ENCODE results near the gene CENPX.

The CENPX gene

DNA sequence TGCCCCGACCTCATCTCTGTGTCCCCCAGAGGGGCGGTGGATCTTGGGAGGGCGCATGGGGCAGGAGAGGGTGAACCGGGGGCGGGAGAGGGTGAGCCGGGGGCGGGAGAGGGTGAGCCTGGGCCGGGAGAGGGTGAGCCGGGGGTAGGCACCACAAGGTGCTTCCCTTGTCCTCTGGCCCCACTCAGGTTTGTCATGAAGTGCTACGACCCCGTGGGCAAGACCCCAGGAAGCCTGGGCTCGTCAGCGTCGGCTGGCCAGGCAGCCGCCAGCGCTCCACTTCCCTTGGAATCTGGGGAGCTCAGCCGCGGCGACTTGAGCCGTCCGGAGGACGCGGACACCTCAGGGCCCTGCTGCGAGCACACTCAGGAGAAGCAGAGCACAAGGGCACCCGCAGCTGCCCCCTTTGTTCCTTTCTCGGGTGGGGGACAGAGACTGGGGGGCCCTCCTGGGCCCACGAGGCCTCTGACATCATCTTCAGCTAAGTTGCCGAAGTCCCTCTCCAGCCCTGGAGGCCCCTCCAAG lies 26.4 kb downstream of the CENPX start:
- no peak for DNase-seq (ENCODE audit: extremely low spot score)

DNA sequence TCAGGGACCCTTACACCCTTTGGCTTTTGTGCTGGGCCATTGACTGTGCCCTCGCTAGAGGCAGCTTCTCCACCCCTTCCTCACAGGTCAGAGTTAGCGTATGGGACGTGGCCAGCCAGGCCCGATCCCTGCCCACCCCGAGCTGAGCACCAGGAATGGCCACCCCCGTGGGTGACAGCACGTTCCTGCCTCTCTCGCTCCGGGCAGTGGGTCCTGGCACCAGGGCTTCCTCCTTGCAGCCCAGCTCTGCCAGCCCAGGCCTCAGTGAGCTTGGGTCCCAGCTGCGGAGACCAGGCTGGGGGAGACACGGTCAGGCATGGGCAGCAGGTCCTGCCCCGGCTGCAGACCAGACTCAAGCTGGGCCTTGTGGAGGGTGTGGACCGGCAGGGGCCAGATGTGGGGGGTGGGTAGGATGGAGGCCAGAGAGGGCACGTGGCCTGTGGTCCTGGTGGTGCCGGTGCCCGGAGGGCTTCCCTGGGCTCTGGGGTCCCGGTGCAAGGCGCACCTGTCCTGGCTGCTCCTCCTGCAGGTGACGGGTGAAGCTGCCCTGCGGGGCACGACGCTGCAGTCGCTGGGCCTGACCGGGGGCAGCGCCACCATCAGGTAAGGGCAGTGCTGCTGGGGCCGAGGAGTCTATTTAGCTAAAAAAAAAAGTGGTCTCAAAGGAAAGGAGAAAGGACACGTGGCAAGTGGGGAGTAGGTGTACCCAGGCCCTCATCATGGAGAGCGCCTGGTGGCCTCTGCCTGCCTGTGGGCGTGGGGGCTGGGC lies 27.0 kb downstream of the CENPX start:
- CTCF ChIA-PET, result no interaction called here
- TF ChIP-seq CTBP1 (IDR thresholded peaks at IDR 0.05; ENCODE audit: borderline replicate concordance) (no peak), HDGF (IDR thresholded peaks at IDR 0.05; ENCODE audit: borderline replicate concordance) (no peak), NFRKB (IDR thresholded peaks at IDR 0.05) (no peak), ARNT (IDR thresholded peaks at IDR 0.05) (no peak), SP1 (IDR thresholded peaks at IDR 0.05) (no peak), ZNF384 (IDR thresholded peaks at IDR 0.05) (no peak), SUZ12 (IDR thresholded peaks at IDR 0.05) (no peak), FOXM1 (IDR thresholded peaks at IDR 0.05; ENCODE audit: borderline replicate concordance) (no peak), ELF4 (IDR thresholded peaks at IDR 0.05) (no peak), LEF1 (IDR thresholded peaks at IDR 0.05; ENCODE audit: borderline replicate concordance) (no peak)
- TF ChIP-seq, protein P1, sequence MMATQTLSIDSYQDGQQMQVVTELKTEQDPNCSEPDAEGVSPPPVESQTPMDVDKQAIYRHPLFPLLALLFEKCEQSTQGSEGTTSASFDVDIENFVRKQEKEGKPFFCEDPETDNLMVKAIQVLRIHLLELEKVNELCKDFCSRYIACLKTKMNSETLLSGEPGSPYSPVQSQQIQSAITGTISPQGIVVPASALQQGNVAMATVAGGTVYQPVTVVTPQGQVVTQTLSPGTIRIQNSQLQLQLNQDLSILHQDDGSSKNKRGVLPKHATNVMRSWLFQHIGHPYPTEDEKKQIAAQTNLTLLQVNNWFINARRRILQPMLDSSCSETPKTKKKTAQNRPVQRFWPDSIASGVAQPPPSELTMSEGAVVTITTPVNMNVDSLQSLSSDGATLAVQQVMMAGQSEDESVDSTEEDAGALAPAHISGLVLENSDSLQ (IDR thresholded peaks at IDR 0.05), result no peak
- POLR2A ChIA-PET, result no interaction called here
- DNase-seq (ENCODE audit: extremely low spot score), result no peak

More for the DNA sequence above, 26.4 kb downstream of the CENPX start:
- TF ChIP-seq SUZ12 (IDR thresholded peaks at IDR 0.05) (no peak), CTBP1 (IDR thresholded peaks at IDR 0.05; ENCODE audit: borderline replicate concordance) (no peak), HDGF (IDR thresholded peaks at IDR 0.05; ENCODE audit: borderline replicate concordance) (no peak), FOXA1 (IDR thresholded peaks at IDR 0.05) (no peak), ARNT (IDR thresholded peaks at IDR 0.05) (no peak)
- TF ChIP-seq, protein P1 (IDR thresholded peaks at IDR 0.05), result no peak
- CTCF ChIA-PET, result no interaction called here
- POLR2A ChIA-PET, result no interaction called here

DNA sequence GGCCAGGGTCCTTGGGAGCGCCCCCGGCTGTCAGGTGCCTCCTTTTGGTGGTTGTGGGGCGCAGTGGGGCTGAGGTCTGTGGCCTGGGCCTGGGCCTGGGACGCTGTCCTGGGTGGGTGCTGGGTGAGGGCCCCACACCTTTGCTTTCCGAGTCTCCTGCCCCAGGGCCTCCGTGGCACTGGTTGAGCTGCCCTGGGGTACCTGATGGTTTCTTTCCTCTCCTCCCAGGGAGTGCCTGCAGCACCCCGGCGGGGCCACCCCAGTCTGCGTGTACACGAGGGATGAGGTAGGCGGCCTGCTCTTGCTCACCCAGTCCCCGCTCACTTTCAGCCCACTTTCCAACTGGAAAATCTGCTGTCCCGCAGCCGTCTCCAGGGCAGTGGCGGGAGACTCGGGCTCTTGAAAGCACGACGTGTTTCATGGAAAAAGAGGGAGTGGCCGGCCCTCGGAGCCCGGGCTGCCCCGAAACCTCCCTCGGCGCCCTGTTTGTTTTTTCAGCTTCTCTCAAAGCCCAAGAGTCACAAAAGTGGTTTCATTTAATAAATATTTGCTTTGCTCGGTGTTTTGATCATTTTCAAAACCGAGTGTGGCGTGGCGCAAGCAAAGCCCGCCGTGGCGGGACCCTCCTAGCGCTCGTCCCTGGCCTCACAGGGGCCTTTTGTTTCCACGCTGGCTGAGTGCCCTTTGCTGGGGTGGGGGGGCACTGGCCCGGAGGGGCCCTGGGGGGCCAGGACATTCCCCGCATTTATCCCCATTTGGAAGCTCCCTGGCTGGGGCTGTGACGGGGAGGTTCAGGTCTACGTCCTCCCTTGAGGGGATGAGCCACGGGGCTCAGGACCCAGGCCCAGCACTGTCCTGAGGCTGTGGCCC lies 27.9 kb downstream of the CENPX start:
- TF ChIP-seq FOXA1 (IDR thresholded peaks at IDR 0.05), result no peak
- TF ChIP-seq, protein P1 (IDR thresholded peaks at IDR 0.05), result no peak
- no peak for TF ChIP-seq TARDBP (IDR thresholded peaks at IDR 0.05)
- TF ChIP-seq ELF4 (IDR thresholded peaks at IDR 0.05), result no peak
- no peak for TF ChIP-seq ZNF384 (IDR thresholded peaks at IDR 0.05)
- ChIA-PET CTCF (no interaction called here), POLR2A (no interaction called here)
- no peak for DNase-seq (ENCODE audit: extremely low spot score)

DNA sequence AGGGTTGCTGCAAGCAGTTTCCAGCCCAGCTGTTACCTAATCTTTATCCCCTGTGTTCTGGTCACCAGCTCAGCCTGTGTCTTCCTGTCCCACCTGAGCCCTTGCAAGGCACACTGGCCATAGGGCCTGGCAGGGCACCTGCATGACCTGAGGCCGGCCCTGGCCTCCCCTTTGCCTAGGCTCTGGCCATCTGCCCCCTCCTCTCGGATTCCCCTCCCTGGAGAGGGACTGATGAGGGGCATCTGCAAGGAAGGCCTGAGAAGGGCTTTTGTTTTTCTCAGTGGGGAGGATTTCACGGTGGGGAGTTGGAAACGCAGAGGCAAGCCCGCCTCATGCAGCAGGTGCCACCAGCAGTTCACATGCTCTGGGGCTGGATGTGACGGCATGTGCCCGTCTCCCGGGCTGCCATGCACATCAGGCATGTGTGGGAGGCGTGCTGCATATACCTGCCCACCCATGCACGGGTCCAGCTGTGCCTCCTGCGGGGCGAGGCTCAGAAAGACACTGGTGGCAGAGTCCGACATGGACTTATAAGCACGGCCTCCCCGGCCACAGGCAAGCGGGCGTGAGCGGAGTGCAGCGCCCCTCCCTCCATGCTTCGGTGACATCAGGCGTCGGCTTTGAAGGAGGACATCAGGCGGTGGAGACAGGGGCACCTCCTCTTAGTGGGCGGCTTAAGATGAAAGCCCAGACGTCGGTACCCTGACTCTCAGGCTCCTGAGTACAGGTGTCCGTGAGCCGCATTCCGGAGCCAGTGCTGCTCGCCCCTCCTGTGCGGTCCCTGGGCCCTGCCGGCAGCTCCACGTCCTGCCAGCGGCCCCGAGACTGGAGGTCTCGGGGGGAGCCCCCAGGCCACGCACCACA lies 28.7 kb downstream of the CENPX start:
- ChIA-PET CTCF (no interaction called here), POLR2A (no interaction called here)
- no peak for DNase-seq (ENCODE audit: extremely low spot score)
- TF ChIP-seq FOXK2 (IDR thresholded peaks at IDR 0.05) (no peak), FOXM1 (IDR thresholded peaks at IDR 0.05; ENCODE audit: borderline replicate concordance) (no peak), HDGF (IDR thresholded peaks at IDR 0.05; ENCODE audit: borderline replicate concordance) (no peak), BHLHE40 (IDR thresholded peaks at IDR 0.05; ENCODE audit: borderline replicate concordance) (no peak), ELF4 (IDR thresholded peaks at IDR 0.05) (no peak), L3MBTL2 (conservative IDR thresholded peaks at IDR 0.05) (no peak), TARDBP (IDR thresholded peaks at IDR 0.05) (no peak), FOXA1 (IDR thresholded peaks at IDR 0.05) (no peak), ARNT (IDR thresholded peaks at IDR 0.05) (no peak), SP1 (IDR thresholded peaks at IDR 0.05) (no peak), NFRKB (IDR thresholded peaks at IDR 0.05) (no peak), SUZ12 (IDR thresholded peaks at IDR 0.05) (no peak)
- TF ChIP-seq, protein P1 (IDR thresholded peaks at IDR 0.05), result no peak
